B cell (primary cell): Measurements from ENCODE around the gene IFT43. TPM values are rescaled to one million over a fixed set of nuclear protein-coding genes. Genes with fewer than 3 reads are reported as not detected.

ENCODE experiments used
- ATAC-seq: fragments of 200-7000 bp; cut with Tn5 transposase; one replicate; pipeline ENCODE4 v1.10.0; 2021; ENCODE audit warnings: low read depth, mild to moderate bottlenecking, moderate number of reproducible peaks, moderate library complexity
- CTCF ChIA-PET: fragments of 350-600 bp; sonication (Branson Sonifier 250); formaldehyde crosslinking; loops from one replicate; lab custom pipeline; 2021; ENCODE audit warnings: antibody characterized with exemption, inconsistent platforms; lab: Charles Lee
- POLR2A ChIA-PET: fragments of 350-600 bp; sonication (Branson Sonifier 250); formaldehyde crosslinking; loops from one replicate; lab custom pipeline; 2021; ENCODE audit warnings: antibody characterized with exemption; lab: Charles Lee
- DNase-seq: peaks from one replicate; pipeline ENCODE4 v3.0.0; 2013
- H2AFZ ChIP-seq: 2 replicates; pipeline ENCODE4 v1.6.1; 2012; ENCODE audit warnings: mild to moderate bottlenecking, low read depth, low read length; ENCODE audit not compliant: insufficient read depth, poor library complexity, severe bottlenecking
- H3K27ac ChIP-seq, 2 donors: 1 replicate in 1 of 2; 2 replicates in 1 of 2; pipeline ENCODE4 v1.5.1; 2012 to 2013; ENCODE audit warnings: low read length in 2 of 2, mild to moderate bottlenecking in 2 of 2, moderate library complexity in 1 of 2
- H3K27me3 ChIP-seq, 4 experiments: fragments of 200-600 bp in 1 of 4; sonication (generic) in 1 of 4; replicated peaks in 1 of 4; 1 replicate in 2 of 4; 2 replicates in 2 of 4; pipeline versions ENCODE4 v1.6.1 to v1.7.0; 2013 to 2016; ENCODE audit warnings: low read length in 3 of 4, mild to moderate bottlenecking in 2 of 4, mixed read lengths in 1 of 4, moderate library complexity in 1 of 4; ENCODE audit not compliant: insufficient read depth in 4 of 4, control insufficient read depth in 3 of 4; ENCODE audit errors: control extremely low read depth in 1 of 4
- H3K36me3 ChIP-seq, 2 experiments: replicated peaks in 1 of 2; 1 replicate in 1 of 2; 2 replicates in 1 of 2; pipeline versions ENCODE4 v1.6.1 to v1.7.1; 2013; ENCODE audit warnings: low read length in 1 of 2; ENCODE audit not compliant: insufficient read depth in 2 of 2, control insufficient read depth in 1 of 2; ENCODE audit errors: control extremely low read depth in 1 of 2, extremely low read depth in 1 of 2
- H3K4me1 ChIP-seq, 2 donors: fragments of 200-600 bp in 1 of 2; sonication (generic) in 1 of 2; 1 replicate in 1 of 2; 2 replicates in 1 of 2; pipeline versions ENCODE4 v1.5.1 to v1.6.1; 2013 to 2017; ENCODE audit warnings: low read length in 2 of 2; ENCODE audit not compliant: control insufficient read depth in 2 of 2, insufficient read depth in 2 of 2
- H3K4me2 ChIP-seq: replicated peaks from 2 replicates; pipeline ENCODE3; 2012; ENCODE audit warnings: mild to moderate bottlenecking, low read depth, low read length; ENCODE audit not compliant: poor library complexity, severe bottlenecking
- H3K4me3 ChIP-seq, 5 experiments: fragments of 200-600 bp in 1 of 5; sonication (generic) in 1 of 5; 1 replicate in 3 of 5; 2 replicates in 2 of 5; pipeline versions ENCODE4 v1.5.1 to v1.7.0; 2011 to 2016; ENCODE audit warnings: low read length in 4 of 5, mild to moderate bottlenecking in 4 of 5, low read depth in 2 of 5, control low read depth in 1 of 5, moderate library complexity in 1 of 5; ENCODE audit not compliant: insufficient read depth in 1 of 5; ENCODE audit errors: control extremely low read depth in 1 of 5, extremely low read depth in 1 of 5
- H3K79me2 ChIP-seq: fragments of 200-600 bp; sonication (generic); one replicate; pipeline ENCODE4 v1.6.0; 2016; ENCODE audit warnings: low read length; ENCODE audit not compliant: control insufficient read depth, insufficient read depth
- H3K9ac ChIP-seq: fragments of 200-600 bp; sonication (generic); 2 replicates; pipeline ENCODE4 v1.6.1; 2017; ENCODE audit warnings: mild to moderate bottlenecking, low read length, moderate library complexity
- H3K9me3 ChIP-seq, 3 donors: one replicate each; pipeline versions ENCODE4 v1.6.1 to v1.7.1; 2013; ENCODE audit warnings: low read length in 2 of 3; ENCODE audit not compliant: control insufficient read depth in 2 of 3, insufficient read depth in 1 of 3; ENCODE audit errors: control extremely low read depth in 1 of 3
- H4K20me1 ChIP-seq: 2 replicates; pipeline ENCODE4 v1.6.0; 2012; ENCODE audit warnings: mild to moderate bottlenecking, low read length; ENCODE audit not compliant: insufficient read depth, control insufficient read depth, poor library complexity, severe bottlenecking
- H3K27ac Mint-ChIP-seq: one replicate; pipeline ENCODE4 v1.8.0; 2021; ENCODE audit warnings: mixed read lengths
- H3K27me3 Mint-ChIP-seq: one replicate; pipeline ENCODE4 v1.8.0; 2021; ENCODE audit warnings: mixed read lengths
- H3K4me1 Mint-ChIP-seq: one replicate; pipeline ENCODE4 v1.8.0; 2021; ENCODE audit warnings: mixed read lengths
- H3K4me3 Mint-ChIP-seq: one replicate; pipeline ENCODE4 v1.8.0; 2021; ENCODE audit warnings: mixed read lengths
- H3K9me3 Mint-ChIP-seq: one replicate; pipeline ENCODE4 v1.8.0; 2022; ENCODE audit warnings: mixed read lengths; ENCODE audit not compliant: insufficient read depth
- EZH2 ChIP-seq: IDR thresholded peaks from 2 replicates; pipeline ENCODE4 v1.6.1; 2012; ENCODE audit warnings: borderline replicate concordance, low read depth, mild to moderate bottlenecking, moderate library complexity, low read length; ENCODE audit not compliant: insufficient read depth, poor library complexity, severe bottlenecking
- WGBS: methylation state at CpG from one replicate; pipeline ENCODE4 v1.1.5; 2013; ENCODE audit warnings: missing lambda C conversion rate; ENCODE audit not compliant: insufficient coverage; 5-methylcytosine and 5-hydroxymethylcytosine counted together
- intact Hi-C: fragments of 100-400 bp; cut with micrococcal nuclease; formaldehyde crosslinking; loops from one replicate; pipeline ENCODE4 v1.10.0; 2022
- polyA plus RNA-seq: library from polyadenylated mRNA; depleted of rRNA; stranded (reverse); fragments of >200 nt; gene quantifications from 2 replicates; pipeline ENCODE4 v1.2.3, GENCODE V29; 2012
- total RNA-seq, 2 donors: library from RNA; stranded (reverse); fragments of 120-200 nt in 1 of 2; gene quantifications; 1 replicate in 1 of 2; 2 replicates in 1 of 2; pipeline versions ENCODE4 v1.2.3 to v1.2.4, GENCODE V29; 2013 to 2022
- TF ChIP-seq, protein P1 (sequence below): fragments of 200-600 bp; IDR thresholded peaks from one replicate; pipeline ENCODE4 v1.8.0; 2022; ENCODE audit warnings: antibody characterized with exemption, mild to moderate bottlenecking

The IFT43 gene
- total and polyA plus RNA-seq, 2 donors (not counting 1 experiment from before 2014, with no cell fraction given): 14.7 to 21.5 TPM

DNA sequence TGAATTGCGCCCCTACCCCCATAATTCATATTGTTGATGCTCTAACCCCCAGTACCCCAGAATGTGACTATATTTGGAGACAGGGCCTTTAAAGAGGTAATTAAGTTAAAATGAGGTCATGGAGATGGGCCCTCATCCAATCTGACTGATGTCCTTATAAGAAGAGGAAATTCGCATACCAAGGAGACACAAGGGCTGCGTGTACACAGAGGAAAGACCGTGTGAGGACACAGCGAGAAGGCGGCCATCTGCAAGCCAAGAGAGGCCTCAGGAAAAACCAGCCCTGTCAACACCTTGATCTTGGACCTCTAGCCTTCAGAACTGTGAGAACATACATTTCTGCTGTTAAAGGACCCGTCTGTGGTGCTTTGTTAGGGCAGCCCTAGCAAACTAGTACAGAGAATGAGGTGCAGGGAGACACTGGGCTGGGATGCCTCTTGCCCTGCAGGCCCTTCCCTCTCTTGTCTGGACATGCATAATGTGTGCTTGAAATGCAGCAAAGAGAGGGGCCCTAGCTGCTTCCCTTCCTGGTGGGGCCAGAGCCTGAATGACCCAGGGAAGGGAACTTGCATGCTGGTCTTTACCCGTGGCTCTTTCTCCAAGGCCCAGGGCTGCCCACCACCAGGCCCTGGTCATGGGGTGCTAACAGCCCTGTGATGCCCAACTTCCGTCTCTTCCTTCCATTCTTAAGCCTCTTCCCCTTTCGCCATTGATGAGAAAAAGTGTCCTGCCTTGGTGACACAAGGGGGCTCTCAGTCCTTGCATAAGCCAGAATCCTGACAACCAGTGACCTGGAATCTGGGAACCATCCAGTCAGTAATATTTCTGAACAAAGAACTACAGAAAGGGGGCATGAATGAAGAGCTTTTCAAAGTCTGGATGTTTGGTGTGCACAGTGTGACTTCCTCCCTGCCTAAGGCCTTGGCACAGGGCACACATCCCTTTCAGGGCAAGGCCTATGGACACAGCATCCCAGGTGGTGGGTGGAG, 116.1 kb downstream of the IFT43 start:
- Histone ChIP-seq H3K27ac (no peak overlapping the region), H3K36me3 (no peaks in the 10 kb centered on the region), H3K4me3 (no peak overlapping the region), H3K27me3 (peaks cover 0 to 2% (median 0%) of the 10 kb centered on the region in 4 experiments), H3K4me2 (no peak overlapping the region), H3K9me3 (no peaks in the 10 kb centered on the region), H4K20me1 (no peaks in the 10 kb centered on the region), H3K79me2 (no peaks in the 10 kb centered on the region), H3K9ac (no peak overlapping the region), H2AFZ (no peak overlapping the region), H3K4me1 (no peaks in the 10 kb centered on the region)
- H3K27me3 Mint-ChIP-seq: peaks cover 26% of the 10 kb centered on the region
- no peaks in the 10 kb centered on the region for H3K9me3 Mint-ChIP-seq
- TF ChIP-seq, protein P1, sequence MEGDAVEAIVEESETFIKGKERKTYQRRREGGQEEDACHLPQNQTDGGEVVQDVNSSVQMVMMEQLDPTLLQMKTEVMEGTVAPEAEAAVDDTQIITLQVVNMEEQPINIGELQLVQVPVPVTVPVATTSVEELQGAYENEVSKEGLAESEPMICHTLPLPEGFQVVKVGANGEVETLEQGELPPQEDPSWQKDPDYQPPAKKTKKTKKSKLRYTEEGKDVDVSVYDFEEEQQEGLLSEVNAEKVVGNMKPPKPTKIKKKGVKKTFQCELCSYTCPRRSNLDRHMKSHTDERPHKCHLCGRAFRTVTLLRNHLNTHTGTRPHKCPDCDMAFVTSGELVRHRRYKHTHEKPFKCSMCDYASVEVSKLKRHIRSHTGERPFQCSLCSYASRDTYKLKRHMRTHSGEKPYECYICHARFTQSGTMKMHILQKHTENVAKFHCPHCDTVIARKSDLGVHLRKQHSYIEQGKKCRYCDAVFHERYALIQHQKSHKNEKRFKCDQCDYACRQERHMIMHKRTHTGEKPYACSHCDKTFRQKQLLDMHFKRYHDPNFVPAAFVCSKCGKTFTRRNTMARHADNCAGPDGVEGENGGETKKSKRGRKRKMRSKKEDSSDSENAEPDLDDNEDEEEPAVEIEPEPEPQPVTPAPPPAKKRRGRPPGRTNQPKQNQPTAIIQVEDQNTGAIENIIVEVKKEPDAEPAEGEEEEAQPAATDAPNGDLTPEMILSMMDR: no peak
- no peak for TF ChIP-seq EZH2
- H3K27ac Mint-ChIP-seq: no peak overlapping the region
- WGBS: 84% methylated on average over 9 of the region's 10 CpGs
- intact Hi-C loops: no loop called here
- H3K4me1 Mint-ChIP-seq: no peaks in the 10 kb centered on the region
- ATAC-seq (no peak), DNase-seq (no peak)
- ChIA-PET POLR2A (no interaction called here), CTCF (no interaction called here)
- no peak overlapping the region for H3K4me3 Mint-ChIP-seq

DNA sequence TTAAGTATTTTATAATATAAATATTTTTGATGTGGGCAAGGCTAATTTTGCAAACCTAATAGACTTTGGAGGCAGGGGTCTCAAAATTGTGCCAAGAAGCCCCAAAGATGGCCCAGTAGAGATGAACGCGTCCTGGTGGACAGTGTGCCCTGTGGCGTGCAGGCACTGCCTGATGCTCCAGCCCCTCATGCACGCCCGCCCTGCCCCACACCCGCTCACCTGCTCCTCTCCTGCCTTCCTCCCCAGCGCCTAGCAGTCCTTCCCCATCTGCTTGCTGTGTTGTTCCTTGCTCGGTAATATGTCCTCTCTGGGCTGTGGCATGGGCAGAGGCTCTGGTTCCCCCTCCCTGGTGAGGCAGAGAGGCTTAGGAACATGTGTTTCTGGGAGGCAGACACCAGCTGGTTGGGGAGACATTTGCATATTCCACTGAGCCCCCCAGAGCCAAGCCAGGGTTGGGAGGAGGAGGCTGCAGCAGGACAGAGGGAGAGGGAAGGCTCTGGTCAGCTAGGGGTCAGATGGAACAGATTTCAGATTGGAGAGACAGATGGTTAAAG, 119.3 kb downstream of the IFT43 start:
- H3K27ac Mint-ChIP-seq: no peak overlapping the region
- no peaks in the 10 kb centered on the region for H3K79me2 ChIP-seq
- intact Hi-C loops: no loop called here
- ChIA-PET POLR2A (no interaction called here), CTCF (no interaction called here)
- peaks cover 0 to 2% (median 0%) of the 10 kb centered on the region in 4 experiments for H3K27me3 ChIP-seq
- no peak overlapping the region for H3K4me3 ChIP-seq
- H3K4me1 ChIP-seq: no peaks in the 10 kb centered on the region
- H3K27me3 Mint-ChIP-seq: peaks cover 23% of the 10 kb centered on the region
- DNase-seq: no peak
- H3K4me3 Mint-ChIP-seq: no peak overlapping the region
- H3K9ac ChIP-seq: no peak overlapping the region
- no peak overlapping the region for H3K4me2 ChIP-seq
- WGBS: 88% methylated on average over 8 of the region's 8 CpGs
- no peaks in the 10 kb centered on the region for H3K4me1 Mint-ChIP-seq
- no peak overlapping the region for H2AFZ ChIP-seq
- TF ChIP-seq, protein P1: no peak
- TF ChIP-seq EZH2: no peak
- H4K20me1 ChIP-seq: no peaks in the 10 kb centered on the region
- H3K27ac ChIP-seq: no peak overlapping the region
- H3K36me3 ChIP-seq: no peaks in the 10 kb centered on the region
- H3K9me3 Mint-ChIP-seq: no peaks in the 10 kb centered on the region
- peaks cover 0 to 11% (median 0%) of the 10 kb centered on the region in 3 donors for H3K9me3 ChIP-seq
- ATAC-seq: no peak
